Stimulated activated CD4-positive, alpha-beta T cell treated with anti-CD3 and anti-CD28 coated beads, Interleukin-4, amount 100 ng/mL, for 1 hour (primary cell): ENCODE data around the gene TAF5L.
"Not testable (repeated sequence)": the region's sequence is repeated elsewhere in the genome, so short reads cannot be mapped to it uniquely, and the experiment has no call there.

Experiments
- DNase-seq: peaks from one replicate; pipeline ENCODE4 v3.0.0-alpha.2; 2020

The TAF5L gene

DNA sequence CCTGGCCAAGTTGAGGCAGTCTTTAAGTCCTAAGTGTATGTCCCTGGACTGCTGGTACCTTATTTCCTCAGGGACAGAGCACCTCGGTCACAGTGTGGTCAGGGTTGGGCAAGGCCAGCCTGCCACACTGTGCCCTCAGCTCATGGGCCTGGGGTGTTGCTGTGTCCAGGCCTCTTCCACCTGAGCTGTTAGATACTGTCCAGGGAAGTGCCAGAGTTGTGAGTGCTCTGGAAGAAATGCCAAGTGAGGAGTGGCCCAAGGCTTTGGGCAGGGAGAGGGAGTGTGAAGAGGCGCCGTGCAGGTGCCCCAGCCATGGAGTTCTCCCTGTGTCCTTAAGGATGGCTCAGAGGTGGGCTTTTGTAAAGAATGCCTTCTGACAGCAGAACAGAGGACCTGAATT, 15.4 kb upstream of the TAF5L start:
- DNase-seq, result no peak

DNA sequence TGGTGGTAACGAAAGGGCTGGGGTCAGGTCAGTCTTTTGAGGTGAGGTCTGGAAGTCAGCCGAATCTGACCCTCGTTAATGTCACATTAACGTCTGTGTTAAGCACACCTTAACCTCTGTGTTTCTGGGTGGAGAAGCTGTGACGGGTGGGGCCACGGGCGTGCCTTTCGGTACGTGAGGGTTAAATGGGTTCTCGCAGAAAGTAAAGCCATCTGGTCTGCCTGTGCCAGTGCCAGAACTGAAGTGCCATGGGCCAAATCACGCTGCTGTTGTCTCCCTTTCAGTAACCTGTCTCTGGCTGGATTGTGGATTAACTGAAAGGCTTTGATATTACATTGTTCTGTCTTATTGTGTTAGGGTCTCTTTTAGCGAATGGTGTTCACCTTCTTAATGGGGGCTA, 14.5 kb upstream of the TAF5L start:
- no peak for DNase-seq

DNA sequence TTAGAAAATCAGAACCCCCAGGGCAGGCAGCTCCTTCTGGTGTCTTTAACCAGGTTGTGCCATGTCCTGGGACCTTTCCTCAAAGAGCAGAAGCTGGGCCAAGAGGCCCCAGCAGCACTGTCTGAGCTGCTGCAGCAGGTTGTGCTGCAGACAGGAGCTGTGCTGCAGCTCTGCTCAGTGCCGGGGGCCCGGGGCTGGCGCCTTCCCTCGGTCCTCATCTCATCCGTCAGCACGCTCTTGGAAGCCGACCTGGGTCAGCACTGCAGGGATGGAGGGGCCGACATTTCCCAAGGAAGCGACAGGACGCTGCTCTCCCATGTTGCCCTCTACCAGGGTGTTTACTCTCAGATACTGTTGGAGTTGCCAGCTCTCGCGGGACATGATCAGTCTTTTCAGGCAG, 11.8 kb upstream of the TAF5L start:
- no peak for DNase-seq

DNA sequence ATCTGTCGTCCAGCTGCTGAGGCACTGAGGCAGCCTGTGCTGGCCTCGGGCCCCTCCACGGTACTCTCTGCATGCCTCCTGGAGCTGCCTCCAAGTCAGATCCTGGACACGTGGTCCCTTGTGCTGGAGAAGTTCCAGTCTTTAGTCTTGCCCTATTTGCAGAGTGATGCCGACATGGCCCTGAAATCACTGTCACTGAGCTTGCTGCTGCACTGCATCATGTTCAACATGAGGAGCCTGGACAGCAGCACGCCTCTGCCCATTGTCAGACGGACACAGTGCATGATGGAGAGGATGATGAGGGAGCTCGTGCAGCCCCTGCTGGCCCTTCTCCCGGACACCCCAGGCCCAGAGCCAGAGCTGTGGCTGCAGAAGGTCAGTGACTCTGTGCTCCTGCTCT, 10.1 kb upstream of the TAF5L start:
- no peak for DNase-seq

DNA sequence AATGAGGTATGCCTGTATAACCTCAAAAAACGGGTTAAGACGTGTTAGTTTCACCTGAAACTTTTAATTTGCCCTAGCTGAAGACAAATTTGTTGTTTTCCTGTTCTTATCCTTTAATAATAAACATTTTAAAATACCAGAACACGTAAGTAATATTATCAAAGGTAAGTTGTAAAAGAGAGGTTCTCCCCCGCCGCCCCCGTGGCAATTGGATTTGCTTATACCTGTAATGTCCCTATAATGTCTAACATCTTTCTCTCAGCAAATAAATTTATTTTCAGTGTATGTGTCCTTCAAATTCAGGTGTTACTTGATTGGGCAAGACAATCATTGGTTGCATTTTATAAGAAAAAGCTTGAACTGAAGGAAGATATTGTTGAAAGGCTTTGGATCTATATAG, 6.0 kb upstream of the TAF5L start:
- DNase-seq, result no peak

DNA sequence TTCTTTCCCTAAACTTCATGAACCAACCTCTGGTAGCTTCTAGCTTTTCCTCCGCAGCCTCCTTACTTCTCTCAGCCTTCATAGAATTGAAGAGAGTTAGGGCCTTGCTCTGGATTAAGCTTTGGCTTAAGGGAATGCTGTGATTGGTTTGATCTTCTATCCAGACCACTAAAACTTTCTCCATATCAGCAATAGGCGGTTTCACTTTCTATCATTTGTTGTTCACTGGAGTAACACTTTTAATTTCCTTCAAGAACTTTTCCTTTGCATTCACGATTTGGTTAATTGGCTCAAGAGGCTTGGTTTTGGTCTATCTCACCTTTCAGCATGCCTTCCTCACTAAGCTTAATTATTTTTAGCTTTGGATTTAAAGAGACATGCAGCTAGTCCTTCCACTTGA, 5.2 kb upstream of the TAF5L start:
- no peak for DNase-seq

DNA sequence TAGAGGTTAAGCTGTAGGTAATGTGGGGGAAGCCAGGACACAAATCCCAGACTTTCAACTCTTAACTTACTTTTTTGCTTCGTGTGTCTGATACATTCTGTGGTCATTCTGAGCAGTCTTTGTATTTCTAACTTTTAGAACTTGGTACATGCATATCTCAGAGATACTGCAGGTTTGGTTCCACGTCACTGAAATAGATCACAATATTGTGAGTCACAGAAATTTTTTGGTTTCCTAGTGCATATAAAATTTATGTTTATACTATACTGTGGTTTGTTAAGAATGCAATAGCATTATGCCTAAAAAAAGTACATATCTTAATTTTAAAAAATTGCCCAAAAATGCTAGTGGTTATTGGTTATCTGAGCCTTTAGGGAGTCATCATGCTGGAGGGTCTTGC, 3.3 kb upstream of the TAF5L start:
- no peak for DNase-seq

DNA sequence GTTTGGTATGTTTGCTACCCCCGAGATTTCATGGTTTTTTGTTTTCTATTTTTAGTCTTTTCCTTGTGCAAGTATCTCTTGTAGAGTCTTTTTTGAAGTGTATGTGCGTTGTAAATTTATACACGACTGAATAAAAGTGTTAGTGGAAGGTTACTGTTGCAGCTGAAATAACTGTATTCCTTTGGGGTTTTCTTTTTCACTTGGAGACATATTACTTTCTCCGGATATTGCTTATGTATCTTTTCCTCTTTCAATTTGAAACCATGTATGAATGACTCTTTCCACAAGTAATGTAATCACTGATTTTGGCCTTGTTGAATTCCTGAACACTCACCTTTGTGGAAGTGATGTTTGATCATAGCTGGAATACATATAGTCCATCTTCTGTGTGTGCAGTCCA, 1.1 kb upstream of the TAF5L start:
- DNase-seq, result no peak

DNA sequence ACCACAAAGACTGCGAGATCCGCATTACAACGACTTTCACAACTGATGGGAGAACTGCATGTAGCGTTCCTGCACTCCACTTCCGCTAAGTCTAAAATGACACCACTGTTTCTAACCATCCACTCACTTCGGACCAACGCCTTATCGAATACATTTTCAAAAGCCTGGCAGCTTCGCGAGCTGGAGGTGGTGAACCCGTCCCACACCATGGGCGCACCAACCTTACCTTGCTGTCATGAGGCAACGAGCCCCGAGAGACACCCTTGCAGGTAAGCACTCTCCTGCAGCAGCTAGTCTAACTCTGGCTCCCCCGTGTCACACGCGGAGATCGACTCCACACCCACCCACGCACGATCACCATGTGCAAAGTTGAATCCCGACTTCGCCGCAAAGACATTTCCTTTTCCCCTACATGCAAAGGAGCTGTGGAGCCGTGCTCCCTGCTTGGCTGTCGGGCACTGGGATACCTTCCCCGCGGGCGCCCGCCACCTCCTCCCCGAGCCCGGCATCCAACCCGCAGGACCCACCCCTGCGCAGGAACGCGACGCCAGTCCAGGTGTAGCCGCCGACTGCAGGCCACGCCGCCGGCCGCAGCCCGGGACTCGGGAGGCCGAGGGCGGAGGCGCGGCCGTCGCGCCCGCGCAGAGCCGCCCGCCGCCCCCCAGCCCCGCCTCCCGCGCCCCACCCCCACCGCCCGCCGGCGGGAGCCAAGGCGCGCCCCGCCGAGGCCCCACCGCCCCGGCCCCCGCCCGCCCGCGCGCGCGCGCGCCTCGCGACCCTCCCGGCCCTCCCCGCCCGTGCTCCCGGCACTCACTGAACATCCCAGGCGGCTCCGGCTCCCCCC, 629 bp downstream of the TAF5L start:
- DNase-seq, result peak; percentile 52

DNA sequence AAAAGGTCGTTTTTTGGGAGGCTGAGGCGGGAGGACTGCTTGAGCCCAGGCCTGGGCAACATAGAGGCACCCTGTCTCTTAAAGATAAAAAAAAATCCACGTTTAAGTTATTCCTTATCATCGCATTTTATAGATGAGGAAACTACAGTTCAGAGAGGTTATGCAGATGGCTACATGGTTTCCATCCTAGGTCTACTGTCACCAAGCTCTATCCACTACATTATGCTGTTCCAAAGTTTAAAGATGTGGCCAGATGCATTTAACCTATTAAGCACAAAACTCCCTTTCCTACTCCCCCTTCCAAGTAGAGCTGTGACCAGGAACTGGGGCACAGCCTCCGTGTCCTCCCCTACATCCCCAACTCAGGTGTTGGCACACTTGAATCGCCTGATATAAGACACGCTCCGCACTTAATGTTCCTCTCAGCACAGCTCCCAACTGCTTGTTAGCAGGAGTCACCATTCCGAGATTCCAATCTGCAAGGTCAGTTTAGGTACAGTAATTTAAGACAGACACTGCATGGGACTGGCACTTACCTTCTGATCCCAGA, 1.3 kb downstream of the TAF5L start:
- no peak for DNase-seq

DNA sequence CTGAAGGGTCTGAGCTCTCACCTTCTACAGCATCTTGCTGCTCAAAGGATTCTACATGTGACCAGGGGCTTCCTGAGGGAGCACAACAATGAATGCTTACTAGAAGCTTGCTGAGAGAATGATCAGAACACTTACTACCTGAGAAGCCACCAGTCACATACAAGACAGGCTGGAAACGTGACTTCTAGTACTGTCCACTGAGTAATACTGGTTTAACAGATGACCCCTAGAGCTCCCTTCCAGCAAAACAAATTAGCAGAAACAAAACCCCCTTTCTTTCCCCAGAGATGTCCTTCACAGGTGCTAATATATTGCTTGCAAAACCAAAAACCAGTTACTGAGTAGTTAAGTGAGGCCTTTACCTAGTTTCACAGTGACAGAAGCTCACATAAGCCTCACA, 2.1 kb downstream of the TAF5L start:
- DNase-seq, result no peak

DNA sequence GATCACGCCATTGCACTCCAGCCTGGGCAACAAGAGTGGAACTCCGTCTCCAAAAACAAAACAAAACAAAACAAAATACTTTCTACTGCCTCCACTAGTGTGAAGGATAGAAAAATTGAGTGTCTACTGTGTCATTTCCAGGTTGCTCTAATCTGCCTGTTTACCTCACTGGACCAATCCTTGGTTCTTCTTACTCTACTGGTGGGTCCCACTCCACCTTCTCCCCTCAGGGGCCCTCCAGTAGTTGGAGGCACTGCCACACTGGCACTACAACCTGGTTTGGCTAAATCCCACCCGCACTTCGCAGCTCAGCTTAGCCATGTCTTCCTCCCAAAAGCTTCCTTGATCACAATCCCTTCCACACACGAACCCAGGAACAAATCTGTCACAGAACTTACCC, 2.7 kb downstream of the TAF5L start:
- DNase-seq, result no peak

DNA sequence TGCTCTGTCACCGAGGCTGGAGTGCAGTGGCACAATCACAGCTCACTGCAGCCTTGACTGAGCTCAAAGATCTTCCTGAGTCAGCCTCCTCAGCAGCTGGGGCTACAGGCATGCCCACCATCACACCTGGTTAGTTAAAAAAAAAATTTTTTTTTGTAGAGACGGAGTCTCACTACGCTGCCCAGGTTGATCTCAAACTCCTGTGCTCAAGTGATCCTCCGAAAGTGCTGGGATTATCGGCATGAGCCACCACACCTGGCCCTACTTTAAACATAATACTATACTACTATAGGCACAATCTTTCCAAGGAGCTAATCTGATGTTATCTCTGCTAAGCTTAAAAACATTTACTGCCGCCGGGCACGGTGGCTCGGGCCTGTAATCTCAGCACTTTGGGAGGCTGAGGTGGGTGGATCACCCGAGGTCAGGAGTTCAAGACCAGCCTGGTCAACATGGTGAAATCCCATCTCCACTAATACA, 3.2 kb downstream of the TAF5L start:
- DNase-seq, result not testable (repeated sequence)

DNA sequence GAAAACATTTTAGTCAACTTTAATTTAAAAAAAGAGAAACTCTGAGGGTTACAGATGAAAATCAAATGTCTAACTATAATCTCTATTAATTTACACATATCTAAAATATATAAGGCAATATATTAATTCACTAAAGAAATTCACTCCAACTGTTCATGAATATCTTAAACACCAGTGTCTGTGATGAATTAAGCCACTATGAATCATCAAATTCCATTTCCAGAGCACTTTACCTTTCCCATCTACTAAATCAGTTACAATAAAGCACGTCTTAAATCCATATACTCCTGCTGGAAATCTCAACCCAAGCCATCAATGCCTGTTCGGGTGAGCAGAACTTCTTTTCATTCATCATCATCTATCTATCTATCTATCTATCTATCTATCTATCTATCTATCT, 4.3 kb downstream of the TAF5L start:
- no peak for DNase-seq

DNA sequence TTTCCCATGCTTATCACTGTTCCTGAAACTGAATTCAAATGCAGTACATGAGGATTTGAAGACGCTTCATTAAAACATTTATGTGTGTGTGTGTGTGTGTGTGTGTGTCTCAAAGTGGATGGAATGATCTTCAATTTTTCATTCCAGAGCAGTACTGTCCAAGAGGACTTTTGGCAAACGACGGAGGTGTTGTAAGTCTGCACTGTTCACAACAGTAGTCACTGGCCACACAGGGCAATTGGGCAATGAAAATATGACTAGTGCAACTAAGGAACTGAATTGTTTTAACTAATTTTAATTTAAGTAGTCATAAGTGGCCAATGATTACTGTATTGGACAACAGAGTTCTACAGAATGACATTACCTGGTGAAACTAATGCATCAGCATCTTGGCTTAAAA, 5.0 kb downstream of the TAF5L start:
- DNase-seq, result no peak

DNA sequence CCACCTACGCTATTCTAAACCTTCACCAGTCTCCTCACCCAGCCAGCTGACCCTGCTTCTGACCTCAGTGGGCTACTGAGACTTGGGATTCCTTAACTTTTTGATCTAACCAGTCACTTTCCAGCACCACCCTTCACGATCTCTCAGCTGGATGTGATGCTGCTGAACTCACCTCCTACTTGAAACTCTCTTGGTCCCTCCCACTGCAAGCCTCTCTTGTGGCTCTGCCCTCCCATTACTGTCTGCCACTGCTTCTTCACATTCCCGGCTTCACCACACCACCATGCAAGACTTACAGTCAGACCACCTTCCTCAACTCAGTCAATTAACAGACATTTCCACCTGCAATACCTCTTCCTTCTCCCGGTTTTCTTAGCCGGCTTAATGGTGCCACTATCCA, 6.3 kb downstream of the TAF5L start:
- DNase-seq, result no peak

DNA sequence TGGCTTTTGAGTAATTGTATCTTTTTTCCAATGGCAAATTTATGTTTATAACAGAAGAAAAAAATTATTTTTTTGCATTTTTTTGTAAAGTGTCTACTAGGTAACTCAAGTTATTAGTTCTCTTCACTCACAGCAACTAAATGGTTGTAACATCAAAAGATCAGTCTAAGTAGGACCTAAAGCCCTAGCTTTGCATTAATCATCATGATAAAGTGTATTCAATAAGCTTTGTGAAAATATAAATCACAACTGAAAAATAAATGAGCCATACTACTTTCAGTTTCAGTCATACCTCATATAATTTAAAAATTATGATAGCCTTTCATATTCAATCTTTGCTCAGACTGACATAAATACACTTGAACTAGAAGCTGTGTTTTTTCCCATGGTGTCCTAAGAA, 6.9 kb downstream of the TAF5L start:
- no peak for DNase-seq

DNA sequence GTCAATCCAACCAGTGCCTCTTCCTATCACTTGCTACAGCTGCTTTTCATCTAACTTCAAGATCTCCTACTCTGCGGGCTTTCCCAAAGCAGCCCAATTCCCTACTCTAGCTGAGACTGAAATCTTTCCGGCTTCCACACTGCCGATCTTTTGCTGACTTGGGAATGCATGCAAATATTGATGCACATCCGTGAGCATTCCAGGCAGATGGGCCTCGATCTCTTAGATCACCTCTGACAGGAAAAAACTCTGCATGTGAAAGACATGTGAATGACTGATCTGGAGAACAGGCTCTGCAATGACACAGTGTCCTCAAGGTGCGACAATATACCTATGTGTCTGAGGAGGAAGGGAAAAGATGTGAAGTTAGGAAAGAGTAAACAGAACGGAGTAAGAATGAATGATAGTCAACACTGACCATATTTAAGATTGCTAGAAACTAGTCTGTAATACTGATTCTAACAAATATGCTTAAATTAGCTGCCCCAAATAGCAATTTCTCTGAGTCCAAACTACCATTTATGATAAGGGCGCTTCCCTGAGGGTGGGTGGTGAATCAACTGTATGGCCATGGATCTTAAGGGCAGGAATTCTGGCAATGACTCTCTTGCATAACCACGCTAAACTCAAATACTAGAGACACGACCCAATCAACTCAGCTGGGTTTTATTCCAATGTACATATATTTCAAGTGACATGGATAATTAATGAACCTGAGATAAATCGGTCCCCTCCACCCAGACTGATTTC, 8.4 kb downstream of the TAF5L start:
- DNase-seq, result no peak

DNA sequence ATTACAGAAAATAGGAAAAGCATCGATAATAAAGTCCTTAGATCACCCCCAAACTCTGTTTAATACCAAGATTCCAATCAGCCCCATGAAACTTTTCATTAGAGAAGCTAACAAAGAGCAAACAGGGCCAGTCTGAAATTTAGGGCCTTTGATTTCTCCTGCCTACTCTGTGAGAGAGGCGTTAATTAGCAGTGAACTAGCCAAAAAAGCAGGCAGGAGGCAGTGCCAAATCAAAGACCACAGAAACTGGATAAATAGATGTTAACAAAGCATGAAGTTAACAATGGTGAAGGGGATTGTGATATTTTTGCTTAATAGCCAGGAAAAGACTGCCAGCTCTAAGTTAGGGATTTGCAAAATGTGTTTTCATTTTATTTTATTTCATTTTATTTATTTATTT, 11.2 kb downstream of the TAF5L start:
- no peak for DNase-seq

DNA sequence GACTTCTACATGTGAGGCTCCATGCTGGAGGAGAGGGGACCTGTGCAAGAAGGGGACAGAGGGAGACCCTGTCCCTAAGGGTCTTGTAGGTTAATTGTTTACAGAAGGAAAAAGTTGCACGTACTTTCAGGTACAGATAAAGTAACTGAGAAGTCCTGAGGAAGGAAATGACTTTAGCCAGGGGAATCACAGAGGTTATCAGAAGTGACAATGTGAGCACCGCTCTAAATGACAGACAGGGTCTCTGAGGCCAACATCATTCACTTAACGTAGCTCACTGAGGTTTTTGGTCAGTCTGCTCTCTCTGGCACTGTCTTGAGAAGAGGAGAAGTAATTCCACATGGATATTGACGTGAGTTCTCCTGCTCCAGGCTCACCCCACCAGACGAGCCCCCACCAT, 12.0 kb downstream of the TAF5L start:
- DNase-seq, result no peak

DNA sequence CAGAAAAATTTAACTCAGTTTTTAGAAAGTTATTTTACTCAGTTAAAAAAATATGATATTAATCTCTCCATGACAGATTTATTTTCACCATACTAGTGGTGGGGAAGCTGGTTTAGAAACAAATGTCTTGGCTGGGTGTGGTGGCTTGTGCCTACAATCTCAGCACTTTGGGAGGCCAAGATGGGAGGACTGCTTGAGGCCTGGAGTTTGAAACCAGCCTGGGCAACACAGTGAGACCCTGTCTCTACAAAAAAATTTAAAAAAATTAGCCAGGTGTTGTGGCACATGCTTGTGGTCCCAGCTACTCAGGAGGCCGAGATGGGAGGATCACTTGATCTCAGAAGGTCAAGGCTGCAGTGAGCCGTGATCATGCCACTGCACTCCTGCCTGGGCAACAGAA, 17.3 kb downstream of the TAF5L start:
- DNase-seq, result no peak

DNA sequence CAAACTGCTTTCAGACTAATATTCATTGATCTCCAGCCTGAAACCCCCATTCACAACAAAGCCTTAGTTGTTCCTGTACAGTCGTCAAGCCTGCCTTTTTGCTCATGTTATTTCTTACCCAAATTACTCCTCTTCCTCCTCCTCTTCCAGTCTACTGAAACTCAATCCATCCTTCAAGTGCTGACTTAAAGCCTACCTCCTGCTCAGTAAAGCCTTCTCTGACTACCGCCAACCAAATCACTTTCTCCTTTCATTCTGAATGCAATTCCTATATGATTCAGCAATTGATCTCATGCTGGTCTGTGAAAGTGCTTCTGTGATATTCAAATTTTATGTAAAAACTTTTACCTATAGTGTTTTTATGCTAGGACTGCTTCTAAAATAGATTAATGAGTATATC, 18.6 kb downstream of the TAF5L start:
- DNase-seq, result no peak

DNA sequence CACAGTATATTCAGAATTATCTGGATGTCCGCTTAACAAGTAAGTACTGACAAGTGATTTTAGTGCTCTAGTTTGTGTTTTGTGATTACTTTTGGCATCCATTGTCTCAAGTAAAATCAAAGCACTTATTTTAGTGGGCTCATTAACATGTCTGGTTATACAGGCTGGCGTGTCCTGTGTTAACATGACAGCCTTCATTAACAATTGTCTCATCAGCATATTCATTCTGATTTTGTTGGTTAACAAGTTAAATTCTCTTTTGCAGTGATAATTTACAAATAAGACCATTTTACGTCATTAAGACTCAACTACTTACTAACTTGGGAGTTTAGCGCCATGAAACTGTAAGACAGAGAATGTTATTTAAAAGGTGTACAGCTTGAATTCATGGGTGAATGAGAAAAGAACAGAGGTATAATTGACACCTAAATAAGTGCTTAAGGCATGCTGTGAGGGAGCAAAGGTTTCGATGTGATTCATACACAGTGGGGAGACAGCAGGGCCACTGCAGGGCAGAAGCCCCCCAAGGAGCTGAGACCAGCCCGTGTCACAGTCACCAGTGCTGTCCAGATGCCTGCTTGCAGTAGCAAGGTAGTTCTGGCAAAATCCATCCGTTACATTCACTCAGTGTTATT, 22.4 kb downstream of the TAF5L start:
- DNase-seq, result no peak

DNA sequence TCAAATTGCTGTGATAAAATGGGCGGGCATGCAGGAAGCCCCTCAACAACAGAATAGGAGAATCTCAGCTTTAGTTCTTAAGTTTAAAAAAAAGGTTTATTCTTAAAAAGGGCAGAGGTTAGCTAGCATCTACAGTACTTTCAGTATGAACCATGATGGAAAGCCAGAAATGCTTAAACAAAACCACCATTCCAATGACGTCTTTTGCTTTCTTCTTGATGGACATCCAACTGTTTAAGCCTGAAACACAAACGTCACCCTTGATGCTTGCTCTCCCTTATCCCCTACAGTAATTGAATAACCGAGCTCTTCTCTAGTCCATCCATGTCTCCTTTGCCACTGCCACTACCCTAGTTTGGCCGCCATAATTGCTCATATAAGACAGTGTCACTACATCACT, 25.7 kb downstream of the TAF5L start:
- no peak for DNase-seq
